ENCODE data around the gene ALDH1A2. TPM values are rescaled to one million over a fixed set of nuclear protein-coding genes. Genes with fewer than 3 reads are reported as not detected.

The ALDH1A2 gene
- total RNA-seq, 4 donors from 2014 or later = 8.0 to 24.3 (median 13.9) TPM

GRCh38 chr15:58017869-58018268, 47.6 kb downstream of the ALDH1A2 start:
- DNase-seq (ENCODE audit: low spot score in 2 of 2) = no peak
- 78 to 85% methylated on average over 1 of the region's 1 CpG for WGBS, 2 donors

GRCh38 chr15:58016581-58017175, 48.8 kb downstream of the ALDH1A2 start:
- Histone ChIP-seq H3K4me3 (no peak overlapping the region), H3K9me3 (no peaks in the 10 kb centered on the region), H3K4me1 (no peaks in the 10 kb centered on the region), H3K27me3 (peaks cover 0 to 8% of the 10 kb centered on the region in 2 donors), H3K27ac (no peak overlapping the region), H3K36me3 (no peaks in the 10 kb centered on the region)
- TF ChIP-seq EP300 (IDR thresholded peaks at IDR 0.05) = no peak
- TF ChIP-seq POLR2A (IDR thresholded peaks at IDR 0.05) = no peak
- TF ChIP-seq CTCF (IDR thresholded peaks at IDR 0.05) = no peak
- WGBS, 2 donors = 72% methylated on average over 2 of the region's 2 CpGs
- DNase-seq (ENCODE audit: low spot score in 2 of 2) = no peak

More at GRCh38 chr15:58017869-58018268, 47.6 kb downstream of the ALDH1A2 start:
- H3K4me1 ChIP-seq = no peaks in the 10 kb centered on the region
- H3K27ac ChIP-seq = no peak overlapping the region
- no peak for TF ChIP-seq CTCF (IDR thresholded peaks at IDR 0.05)
- TF ChIP-seq EP300 (IDR thresholded peaks at IDR 0.05) = no peak
- no peak for TF ChIP-seq POLR2A (IDR thresholded peaks at IDR 0.05)
- no peaks in the 10 kb centered on the region for H3K36me3 ChIP-seq
- H3K4me3 ChIP-seq = no peak overlapping the region
- H3K9me3 ChIP-seq = peaks cover 0 to 8% (median 0%) of the 10 kb centered on the region in 4 donors
- H3K27me3 ChIP-seq = peaks cover 0 to under 1% of the 10 kb centered on the region in 2 donors

GRCh38 chr15:58015565-58015964, 49.9 kb downstream of the ALDH1A2 start:
- no peaks in the 10 kb centered on the region for H3K36me3 ChIP-seq
- H3K4me1 ChIP-seq = no peaks in the 10 kb centered on the region
- no peak overlapping the region for H3K4me3 ChIP-seq
- TF ChIP-seq EP300 (IDR thresholded peaks at IDR 0.05) (no peak), CTCF (IDR thresholded peaks at IDR 0.05) (no peak), POLR2A (IDR thresholded peaks at IDR 0.05) (no peak)
- whole genome bisulfite sequencing, 2 donors = 68 to 74% methylated on average over 1 of the region's 1 CpG
- no peaks in the 10 kb centered on the region for H3K9me3 ChIP-seq
- no peak overlapping the region for H3K27ac ChIP-seq
- no peak for DNase-seq (ENCODE audit: low spot score in 2 of 2)
- H3K27me3 ChIP-seq = peaks cover 0 to 8% of the 10 kb centered on the region in 2 donors

- Histone ChIP-seq H3K27ac (no peak overlapping the region), H3K4me1 (no peaks in the 10 kb centered on the region), H3K9me3 (no peaks in the 10 kb centered on the region), H3K4me3 (no peak overlapping the region), H3K36me3 (no peaks in the 10 kb centered on the region), H3K27me3 (peaks cover 0 to 8% of the 10 kb centered on the region in 2 donors)
- 92 to 100% methylated on average over 1 of the region's 1 CpG for WGBS, 2 donors
- no peak for DNase-seq (ENCODE audit: low spot score in 2 of 2)
- TF ChIP-seq EP300 (IDR thresholded peaks at IDR 0.05) (no peak), CTCF (IDR thresholded peaks at IDR 0.05) (no peak), POLR2A (IDR thresholded peaks at IDR 0.05) (no peak)
Observed at GRCh38 chr15:58014470-58014869, 51.0 kb downstream of the ALDH1A2 start.

GRCh38 chr15:58014040-58014439, 51.5 kb downstream of the ALDH1A2 start:
- Histone ChIP-seq H3K4me3 (no peak overlapping the region), H3K9me3 (no peaks in the 10 kb centered on the region), H3K27me3 (peaks cover 0 to 8% of the 10 kb centered on the region in 2 donors), H3K4me1 (no peaks in the 10 kb centered on the region), H3K27ac (no peak overlapping the region), H3K36me3 (no peaks in the 10 kb centered on the region)
- 65 to 77% methylated on average over 4 of the region's 4 CpGs for WGBS, 2 donors
- TF ChIP-seq CTCF (IDR thresholded peaks at IDR 0.05) = no peak
- no peak for TF ChIP-seq EP300 (IDR thresholded peaks at IDR 0.05)
- no peak for TF ChIP-seq POLR2A (IDR thresholded peaks at IDR 0.05)
- no peak for DNase-seq (ENCODE audit: low spot score in 2 of 2)

All from tibial nerve (tissue), 4 donors.